Left lung (tissue), 10 donors: ENCODE measurements around the gene CEP152. TPM values are rescaled to one million over a fixed set of nuclear protein-coding genes. Genes with fewer than 3 reads are reported as not detected.

Experiments
- ATAC-seq: fragments of 200-7000 bp; cut with Tn5 transposase; one replicate; pipeline ENCODE4 v1.9.1; 2020; ENCODE audit warnings: moderate library complexity
- DNase-seq, 4 donors: peaks; one replicate each; pipeline ENCODE4 v3.0.0-alpha.2; 2013 to 2020
- H3K27ac ChIP-seq, 2 donors: fragments of 200-600 bp; sonication (generic) in 1 of 2; one replicate each; pipeline versions ENCODE4 v1.5.0 to v1.8.0; 2020 to 2021
- H3K27me3 ChIP-seq, 2 donors: fragments of 200-600 bp; sonication (generic) in 1 of 2; one replicate each; pipeline versions ENCODE4 v1.5.0 to v1.8.0; 2020 to 2021
- H3K36me3 ChIP-seq, 2 donors: fragments of 200-600 bp; sonication (generic) in 1 of 2; one replicate each; pipeline versions ENCODE4 v1.5.0 to v1.8.0; 2020 to 2021
- H3K4me1 ChIP-seq, 2 donors: fragments of 200-600 bp; one replicate each; pipeline ENCODE4 v1.8.0; 2021
- H3K4me3 ChIP-seq, 2 donors: fragments of 200-600 bp; sonication (generic) in 1 of 2; one replicate each; pipeline versions ENCODE4 v1.5.0 to v1.8.0; 2020 to 2021; ENCODE audit warnings: mild to moderate bottlenecking in 1 of 2
- H3K9me3 ChIP-seq, 2 donors: fragments of 200-600 bp; sonication (generic) in 1 of 2; one replicate each; pipeline versions ENCODE4 v1.5.0 to v1.8.0; 2020 to 2021
- CTCF ChIP-seq, 2 donors: fragments of 200-600 bp; sonication (generic) in 1 of 2; IDR thresholded peaks; one replicate each; pipeline versions ENCODE4 v1.5.0 to v1.8.0; 2021; ENCODE audit warnings: antibody characterized with exemption in 2 of 2
- intact Hi-C, 2 donors: fragments of 100-400 bp; cut with DNase I; formaldehyde crosslinking; loops; one replicate each; pipeline versions ENCODE4 v1.11.2 to v1.14.2; 2022
- polyA plus RNA-seq, 6 donors: library from polyadenylated mRNA; unstranded; fragments of 120-200 nt; gene quantifications; one replicate each; pipeline ENCODE4 v1.2.1, GENCODE V29; 2013; ENCODE audit not compliant: insufficient read length in 6 of 6
- total RNA-seq, 2 donors: library from RNA; stranded (reverse); fragmentation: NEBNext Ultra II Directional; extraction: Animal tissue kit (Norgen Biotek cat#: 25700); gene quantifications; one replicate each; pipeline ENCODE4 v1.2.1, GENCODE V29; 2021
- donor health status: DM: no; HTN: yes; CAD: no.
- donor health status: DM: no; HTN: no; CAD: no.

CEP152 gene
- total and polyA plus RNA-seq, 8 donors, result 4.1 to 13.8 (median 9.8) TPM

GRCh38 chr15:48754011-48754410 is 56.9 kb downstream of the CEP152 start:
- Histone ChIP-seq H3K27ac (no peak overlapping the region), H3K36me3 (peaks cover 0 to 20% of the 10 kb centered on the region in 2 donors), H3K27me3 (no peaks in the 10 kb centered on the region), H3K9me3 (no peaks in the 10 kb centered on the region), H3K4me1 (no peaks in the 10 kb centered on the region), H3K4me3 (no peak overlapping the region)
- ATAC-seq (no peak), DNase-seq (no peak)
- TF ChIP-seq CTCF (IDR thresholded peaks at IDR 0.05), result no peak
- intact Hi-C loops, result no loop called here

- no peak for TF ChIP-seq CTCF (IDR thresholded peaks at IDR 0.05)
- intact Hi-C loops, result no loop called here
- no peak for ATAC-seq
These were observed 59.3 kb downstream of the CEP152 start for GRCh38 chr15:48751595-48751994.

GRCh38 chr15:48748535-48748934 is 62.3 kb downstream of the CEP152 start:
- Histone ChIP-seq H3K4me3 (no peak overlapping the region), H3K27ac (no peak overlapping the region), H3K36me3 (peaks cover 0 to 29% of the 10 kb centered on the region in 2 donors), H3K27me3 (no peaks in the 10 kb centered on the region), H3K4me1 (no peaks in the 10 kb centered on the region), H3K9me3 (no peaks in the 10 kb centered on the region)
- DNase-seq (no peak), ATAC-seq (no peak)
- intact Hi-C loops, result no loop called here
- TF ChIP-seq CTCF (IDR thresholded peaks at IDR 0.05), result no peak

More at GRCh38 chr15:48751595-48751994, 59.3 kb downstream of the CEP152 start:
- H3K4me3 ChIP-seq, result no peak overlapping the region
- H3K36me3 ChIP-seq, result peaks cover 0 to 30% of the 10 kb centered on the region in 2 donors
- no peak overlapping the region for H3K27ac ChIP-seq
- no peak for DNase-seq
- no peaks in the 10 kb centered on the region for H3K27me3 ChIP-seq
- H3K4me1 ChIP-seq, result no peaks in the 10 kb centered on the region
- H3K9me3 ChIP-seq, result no peaks in the 10 kb centered on the region

GRCh38 chr15:48733615-48734014 is 77.3 kb downstream of the CEP152 start:
- intact Hi-C loops, result no loop called here
- no peak for TF ChIP-seq CTCF (IDR thresholded peaks at IDR 0.05)
- H3K9me3 ChIP-seq, result peaks cover 0 to 31% of the 10 kb centered on the region in 2 donors

GRCh38 chr15:48730506-48730905 is 80.4 kb downstream of the CEP152 start:
- DNase-seq (no peak), ATAC-seq (no peak)
- Histone ChIP-seq H3K27ac (no peak overlapping the region), H3K36me3 (no peaks in the 10 kb centered on the region), H3K9me3 (peaks cover 0 to 25% of the 10 kb centered on the region in 2 donors), H3K27me3 (no peaks in the 10 kb centered on the region), H3K4me1 (no peaks in the 10 kb centered on the region), H3K4me3 (no peak overlapping the region)
- no peak for TF ChIP-seq CTCF (IDR thresholded peaks at IDR 0.05)
- intact Hi-C loops, result no loop called here

More at GRCh38 chr15:48733615-48734014, 77.3 kb downstream of the CEP152 start:
- no peak for ATAC-seq
- no peak overlapping the region for H3K27ac ChIP-seq
- DNase-seq, result no peak
- no peaks in the 10 kb centered on the region for H3K27me3 ChIP-seq
- H3K36me3 ChIP-seq, result peaks cover 0 to 12% of the 10 kb centered on the region in 2 donors
- H3K4me1 ChIP-seq, result no peaks in the 10 kb centered on the region
- H3K4me3 ChIP-seq, result no peak overlapping the region
